Fibroblast of skin of abdomen (primary cell): ENCODE data around the gene NEXN.
"Not testable (repeated sequence)": the region's sequence is repeated elsewhere in the genome, so short reads cannot be mapped to it uniquely, and the experiment has no call there.

Experiments
- DNase-seq: peaks from one replicate; pipeline ENCODE4 v3.0.0-alpha.2; 2013

The NEXN gene

GRCh38 chr1:77966291-77966690, 77.9 kb downstream of the NEXN start:
- DNase-seq: no peak

GRCh38 chr1:77970192-77970591, 81.8 kb downstream of the NEXN start:
- DNase-seq: peak; percentile 15

- DNase-seq: no peak
Measured at GRCh38 chr1:77972080-77972479, 83.7 kb downstream of the NEXN start.

- DNase-seq: peak; percentile 44
Measured at GRCh38 chr1:77975386-77975785, 87.0 kb downstream of the NEXN start.

- no peak for DNase-seq
Measured at GRCh38 chr1:77975907-77976306, 87.5 kb downstream of the NEXN start.

- no peak for DNase-seq
Measured at GRCh38 chr1:77976433-77977076, 88.1 kb downstream of the NEXN start.

GRCh38 chr1:77977989-77978292, 89.5 kb downstream of the NEXN start:
- no peak for DNase-seq

- peak; percentile 90 for DNase-seq
Measured at GRCh38 chr1:77978293-77978968, 90.0 kb downstream of the NEXN start.

- peak; percentile 99 for DNase-seq
Measured at GRCh38 chr1:77978969-77979876, 90.8 kb downstream of the NEXN start, which contains the start of gene FUBP1. TSS of gene FUBP1 (minus strand) at chr1:77979072. CDS start at chr1:77979004, 68 bp downstream.

GRCh38 chr1:77983352-77983996, 95.0 kb downstream of the NEXN start:
- DNase-seq: not testable (repeated sequence)

GRCh38 chr1:77983997-77984355, 95.6 kb downstream of the NEXN start:
- DNase-seq: no peak

GRCh38 chr1:77984629-77985028, 96.2 kb downstream of the NEXN start:
- DNase-seq: no peak

- DNase-seq: no peak
Measured at GRCh38 chr1:77986810-77987209, 98.4 kb downstream of the NEXN start.

- DNase-seq: no peak
Measured at GRCh38 chr1:77987919-77988318, 99.5 kb downstream of the NEXN start.

GRCh38 chr1:77989744-77990143, 101.3 kb downstream of the NEXN start:
- no peak for DNase-seq

GRCh38 chr1:77990629-77991204, 102.3 kb downstream of the NEXN start:
- no peak for DNase-seq

GRCh38 chr1:77991638-77992037, 103.2 kb downstream of the NEXN start:
- DNase-seq: no peak
